ENCODE data around the gene PRELID2.

Gene PRELID2

DNA sequence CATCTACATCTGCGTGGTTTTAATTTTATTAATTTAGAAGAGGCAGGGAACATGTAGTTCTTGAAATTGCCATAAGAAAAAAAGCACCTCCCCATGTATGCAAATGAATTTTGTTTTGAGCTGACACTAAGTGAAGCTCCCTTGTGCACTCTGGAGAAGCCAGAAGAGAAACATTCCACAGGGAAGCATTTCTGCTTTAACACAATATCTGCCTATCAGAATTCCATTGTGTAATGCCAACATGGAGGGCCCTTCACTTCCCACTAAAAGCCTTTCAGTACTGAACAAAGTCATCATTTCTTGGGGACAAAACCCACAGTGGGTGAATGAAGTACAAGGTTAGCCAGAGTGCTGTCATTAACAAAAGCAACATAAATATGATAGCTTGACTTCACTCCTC lies 59.7 kb downstream of the PRELID2 start:
- Histone ChIP-seq H3K9me3 (ENCODE audit: control insufficient read depth in 1 of 2, low read length in 2 of 2) (no peaks in the 10 kb centered on the region), H3K36me3 (ENCODE audit: control insufficient read depth in 1 of 2, insufficient read depth in 2 of 2, low read length in 2 of 2) (peaks cover 0 to 10% of the 10 kb centered on the region in 2 donors), H3K4me1 (ENCODE audit: control insufficient read depth in 1 of 2, insufficient read depth in 2 of 2, low read length in 2 of 2) (no peaks in the 10 kb centered on the region), H3K27me3 (ENCODE audit: low read depth, low read length) (no peaks in the 10 kb centered on the region), H3K27ac (ENCODE audit: low read length) (no peak overlapping the region), H3K4me3 (ENCODE audit: low read depth in 1 of 2, low read length in 2 of 2) (no peak overlapping the region)

DNA sequence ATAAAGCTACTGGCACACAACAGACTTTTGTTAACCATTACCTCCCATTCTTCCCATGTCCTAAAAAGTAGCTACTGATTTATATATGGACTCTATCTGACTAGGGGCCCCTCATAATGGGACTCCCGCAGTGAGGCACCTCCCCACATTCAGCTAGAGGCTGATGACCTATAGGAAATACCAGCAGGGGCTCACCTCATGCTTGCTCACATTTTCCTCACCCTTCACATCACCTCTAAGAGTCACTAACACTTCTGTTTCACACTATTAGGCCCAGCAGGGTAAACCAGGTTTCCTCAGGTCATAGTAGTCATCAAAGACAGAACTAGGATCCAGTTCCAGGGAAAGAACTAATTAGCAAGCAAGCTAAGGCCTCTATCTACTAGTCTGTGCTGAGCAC lies 60.7 kb downstream of the PRELID2 start:
- H3K27me3 ChIP-seq (ENCODE audit: low read depth, low read length) = no peaks in the 10 kb centered on the region
- no peak overlapping the region for H3K4me3 ChIP-seq (ENCODE audit: low read depth in 1 of 2, low read length in 2 of 2)
- no peaks in the 10 kb centered on the region for H3K9me3 ChIP-seq (ENCODE audit: control insufficient read depth in 1 of 2, low read length in 2 of 2)
- no peaks in the 10 kb centered on the region for H3K4me1 ChIP-seq (ENCODE audit: control insufficient read depth in 1 of 2, insufficient read depth in 2 of 2, low read length in 2 of 2)
- no peak overlapping the region for H3K27ac ChIP-seq (ENCODE audit: low read length)
- peaks cover 0 to 10% of the 10 kb centered on the region in 2 donors for H3K36me3 ChIP-seq (ENCODE audit: control insufficient read depth in 1 of 2, insufficient read depth in 2 of 2, low read length in 2 of 2)

DNA sequence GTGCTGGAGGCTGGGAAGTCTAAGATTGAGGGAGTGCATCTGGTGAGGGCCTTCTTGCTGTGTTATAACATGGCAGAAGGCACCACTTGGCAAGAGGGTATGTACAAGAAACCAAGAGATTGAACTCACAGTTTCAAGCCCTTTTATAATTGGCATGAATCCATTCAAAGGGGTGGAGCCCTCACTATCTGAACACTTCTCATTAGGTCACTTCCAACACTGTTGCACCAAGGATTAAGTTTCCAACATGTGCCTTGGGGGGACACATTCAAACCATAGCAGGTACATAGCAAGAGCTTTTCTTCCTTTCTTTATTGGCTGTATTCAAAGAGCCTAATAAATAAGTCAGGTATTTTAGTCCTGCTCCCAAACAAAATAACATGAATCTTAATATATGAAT lies 62.7 kb downstream of the PRELID2 start:
- Histone ChIP-seq H3K27me3 (ENCODE audit: low read depth, low read length) (no peaks in the 10 kb centered on the region), H3K4me3 (ENCODE audit: low read depth in 1 of 2, low read length in 2 of 2) (no peak overlapping the region), H3K4me1 (ENCODE audit: control insufficient read depth in 1 of 2, insufficient read depth in 2 of 2, low read length in 2 of 2) (no peaks in the 10 kb centered on the region), H3K27ac (ENCODE audit: low read length) (no peak overlapping the region), H3K9me3 (ENCODE audit: control insufficient read depth in 1 of 2, low read length in 2 of 2) (no peaks in the 10 kb centered on the region), H3K36me3 (ENCODE audit: control insufficient read depth in 1 of 2, insufficient read depth in 2 of 2, low read length in 2 of 2) (peaks cover 0 to 10% of the 10 kb centered on the region in 2 donors)

DNA sequence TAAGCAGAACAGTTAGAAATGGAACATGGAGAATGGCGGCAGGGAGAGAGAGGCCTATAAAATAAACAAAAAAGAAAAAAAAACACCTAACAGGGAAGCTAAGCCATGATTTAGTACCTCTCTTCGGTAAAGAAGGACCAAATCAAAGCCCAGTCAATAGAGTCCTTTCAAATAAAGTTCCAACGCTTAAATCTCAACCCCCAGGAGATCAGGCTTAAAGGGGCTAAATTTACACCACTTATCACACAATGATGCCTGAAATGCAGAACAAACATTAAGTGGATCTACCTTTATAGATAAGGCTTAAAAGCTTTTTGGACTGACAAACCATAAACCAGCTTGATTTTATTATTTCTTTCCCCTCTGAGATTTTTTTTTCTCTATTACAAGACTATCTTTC lies 66.3 kb downstream of the PRELID2 start:
- Histone ChIP-seq H3K27me3 (ENCODE audit: low read depth, low read length) (no peaks in the 10 kb centered on the region), H3K4me1 (ENCODE audit: control insufficient read depth in 1 of 2, insufficient read depth in 2 of 2, low read length in 2 of 2) (no peaks in the 10 kb centered on the region), H3K9me3 (ENCODE audit: control insufficient read depth in 1 of 2, low read length in 2 of 2) (no peaks in the 10 kb centered on the region), H3K4me3 (ENCODE audit: low read depth in 1 of 2, low read length in 2 of 2) (no peak overlapping the region), H3K27ac (ENCODE audit: low read length) (no peak overlapping the region), H3K36me3 (ENCODE audit: control insufficient read depth in 1 of 2, insufficient read depth in 2 of 2, low read length in 2 of 2) (no peaks in the 10 kb centered on the region)

DNA sequence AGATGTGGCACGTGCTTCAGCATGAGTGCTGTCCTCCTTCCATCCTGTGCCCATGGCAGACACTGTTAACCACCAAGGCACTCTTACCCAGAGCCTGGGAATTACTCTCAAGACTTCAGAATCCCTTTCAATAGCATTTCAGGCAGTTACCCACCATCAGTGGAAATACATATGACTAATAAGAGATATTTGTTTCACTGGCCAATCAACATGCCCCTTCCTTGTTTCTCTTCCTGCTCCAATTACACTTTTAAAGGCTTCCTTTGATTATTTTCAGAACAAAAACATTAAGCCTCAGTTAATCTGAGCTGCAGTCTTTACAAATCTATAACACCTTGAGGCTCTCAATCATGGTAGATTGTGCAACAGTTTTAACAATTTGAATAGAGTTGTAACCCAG lies 70.8 kb downstream of the PRELID2 start:
- Histone ChIP-seq H3K9me3 (ENCODE audit: control insufficient read depth in 1 of 2, low read length in 2 of 2) (no peaks in the 10 kb centered on the region), H3K4me1 (ENCODE audit: control insufficient read depth in 1 of 2, insufficient read depth in 2 of 2, low read length in 2 of 2) (no peaks in the 10 kb centered on the region), H3K4me3 (ENCODE audit: low read depth in 1 of 2, low read length in 2 of 2) (no peak overlapping the region), H3K36me3 (ENCODE audit: control insufficient read depth in 1 of 2, insufficient read depth in 2 of 2, low read length in 2 of 2) (peaks cover 0 to 4% of the 10 kb centered on the region in 2 donors), H3K27ac (ENCODE audit: low read length) (no peak overlapping the region), H3K27me3 (ENCODE audit: low read depth, low read length) (no peaks in the 10 kb centered on the region)

DNA sequence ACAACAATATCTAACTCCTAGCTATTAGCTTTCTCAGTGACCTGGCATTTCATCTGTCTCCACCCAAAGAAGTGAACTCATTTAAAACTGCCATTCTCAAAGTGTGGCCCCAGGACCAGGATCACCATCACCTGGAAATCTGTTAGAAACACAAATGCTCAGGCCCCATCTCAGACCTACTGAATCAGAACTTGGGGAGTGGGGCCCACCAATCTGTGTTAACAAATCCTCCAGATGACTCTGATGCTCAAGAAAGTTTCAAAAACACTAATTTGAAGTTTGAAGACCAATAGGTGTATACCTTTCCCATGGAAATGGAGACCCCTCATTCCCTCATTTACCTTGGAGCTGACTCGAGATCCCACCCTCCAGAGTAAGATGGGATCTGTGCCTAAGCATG lies 72.3 kb downstream of the PRELID2 start:
- Histone ChIP-seq H3K4me1 (ENCODE audit: control insufficient read depth in 1 of 2, insufficient read depth in 2 of 2, low read length in 2 of 2) (no peaks in the 10 kb centered on the region), H3K36me3 (ENCODE audit: control insufficient read depth in 1 of 2, insufficient read depth in 2 of 2, low read length in 2 of 2) (peaks cover 0 to 4% of the 10 kb centered on the region in 2 donors), H3K9me3 (ENCODE audit: control insufficient read depth in 1 of 2, low read length in 2 of 2) (no peaks in the 10 kb centered on the region), H3K27me3 (ENCODE audit: low read depth, low read length) (no peaks in the 10 kb centered on the region), H3K27ac (ENCODE audit: low read length) (no peak overlapping the region), H3K4me3 (ENCODE audit: low read depth in 1 of 2, low read length in 2 of 2) (no peak overlapping the region)

DNA sequence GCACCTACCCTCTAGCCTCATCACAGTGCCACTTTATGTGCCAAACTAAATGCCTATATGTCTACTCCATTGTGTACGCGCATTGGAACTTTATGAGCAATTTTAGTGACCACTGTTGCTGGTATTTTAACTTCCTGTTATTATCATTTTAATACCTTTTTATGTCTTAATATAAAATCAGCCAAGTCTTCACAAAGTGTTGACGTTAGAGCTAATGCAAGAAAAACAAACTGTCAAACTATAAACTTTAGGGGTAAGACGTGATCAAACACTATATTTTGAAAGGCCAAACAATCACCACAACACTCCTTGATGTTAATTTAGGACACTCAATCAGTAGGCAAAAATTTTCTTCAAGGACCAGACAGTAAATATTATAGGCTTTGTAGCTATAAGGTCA lies 73.9 kb downstream of the PRELID2 start:
- no peaks in the 10 kb centered on the region for H3K4me1 ChIP-seq (ENCODE audit: control insufficient read depth in 1 of 2, insufficient read depth in 2 of 2, low read length in 2 of 2)
- no peaks in the 10 kb centered on the region for H3K27me3 ChIP-seq (ENCODE audit: low read depth, low read length)
- peaks cover 0 to 4% of the 10 kb centered on the region in 2 donors for H3K36me3 ChIP-seq (ENCODE audit: control insufficient read depth in 1 of 2, insufficient read depth in 2 of 2, low read length in 2 of 2)
- H3K4me3 ChIP-seq (ENCODE audit: low read depth in 1 of 2, low read length in 2 of 2) = no peak overlapping the region
- H3K27ac ChIP-seq (ENCODE audit: low read length) = no peak overlapping the region
- H3K9me3 ChIP-seq (ENCODE audit: control insufficient read depth in 1 of 2, low read length in 2 of 2) = no peaks in the 10 kb centered on the region

DNA sequence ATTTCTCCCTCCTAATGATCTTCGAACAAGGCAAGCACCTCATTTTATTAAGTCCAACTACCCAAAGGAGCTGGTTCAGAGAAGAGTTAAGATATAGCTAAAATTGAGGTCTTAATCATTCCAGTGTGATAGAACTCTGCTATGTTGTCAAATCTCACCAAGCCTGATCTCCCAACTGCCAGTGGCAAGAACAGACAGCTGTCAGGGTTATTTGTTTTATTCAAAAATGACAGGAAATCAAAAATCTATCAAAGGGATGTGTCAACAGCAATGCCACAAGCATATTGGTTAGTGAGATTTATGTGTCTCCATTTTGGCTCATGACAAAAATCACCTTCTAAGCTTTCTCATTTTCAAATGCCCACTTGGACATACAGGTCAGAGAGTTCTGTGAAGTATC lies 74.5 kb downstream of the PRELID2 start:
- Histone ChIP-seq H3K4me3 (ENCODE audit: low read depth in 1 of 2, low read length in 2 of 2) (no peak overlapping the region), H3K4me1 (ENCODE audit: control insufficient read depth in 1 of 2, insufficient read depth in 2 of 2, low read length in 2 of 2) (no peaks in the 10 kb centered on the region), H3K27ac (ENCODE audit: low read length) (no peak overlapping the region), H3K9me3 (ENCODE audit: control insufficient read depth in 1 of 2, low read length in 2 of 2) (no peaks in the 10 kb centered on the region), H3K36me3 (ENCODE audit: control insufficient read depth in 1 of 2, insufficient read depth in 2 of 2, low read length in 2 of 2) (peaks cover 0 to 4% of the 10 kb centered on the region in 2 donors), H3K27me3 (ENCODE audit: low read depth, low read length) (no peaks in the 10 kb centered on the region)

DNA sequence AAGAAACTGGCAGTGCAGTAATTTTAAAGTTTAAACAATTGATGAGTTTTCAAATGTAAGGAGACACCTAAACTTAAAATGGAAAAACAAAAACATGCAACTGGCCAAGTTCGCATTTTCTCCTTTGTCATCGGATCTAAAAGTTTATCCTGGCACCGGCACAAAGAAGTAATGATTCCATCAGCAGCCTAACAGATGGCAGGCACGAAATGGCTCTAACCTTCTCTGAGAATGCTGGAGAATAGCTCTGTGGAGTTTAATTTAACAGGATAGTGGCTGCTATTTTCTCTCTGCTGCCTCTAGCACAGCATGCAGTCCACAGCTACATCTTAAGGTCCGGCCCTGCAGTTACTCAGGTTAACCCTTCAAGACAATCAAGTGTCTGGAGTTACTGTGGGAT lies 82.2 kb downstream of the PRELID2 start:
- no peak overlapping the region for H3K27ac ChIP-seq (ENCODE audit: low read length)

DNA sequence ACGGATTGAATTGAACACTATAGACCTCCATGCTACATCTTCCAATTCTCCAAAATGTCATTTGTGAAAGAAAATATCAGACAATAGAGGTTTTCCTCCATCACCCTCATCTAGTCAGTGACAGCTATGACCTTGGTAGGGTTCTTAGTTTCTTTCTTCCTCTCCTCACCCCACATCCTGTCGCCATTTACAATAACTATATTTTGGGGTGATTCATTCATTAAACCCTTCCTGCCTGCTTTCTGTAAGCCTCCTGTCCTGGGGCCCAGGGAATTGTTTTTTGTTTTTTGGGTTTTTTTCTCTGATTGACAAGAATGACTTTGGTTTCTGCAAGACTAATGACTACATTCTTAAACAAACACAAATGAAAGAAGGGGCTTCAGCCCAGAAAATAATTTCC lies 82.6 kb downstream of the PRELID2 start:
- no peaks in the 10 kb centered on the region for H3K27me3 ChIP-seq (ENCODE audit: low read depth, low read length)
- H3K27ac ChIP-seq (ENCODE audit: low read length) = no peak overlapping the region
- H3K4me3 ChIP-seq (ENCODE audit: low read depth in 1 of 2, low read length in 2 of 2) = no peak overlapping the region
- no peaks in the 10 kb centered on the region for H3K9me3 ChIP-seq (ENCODE audit: control insufficient read depth in 1 of 2, low read length in 2 of 2)
- H3K36me3 ChIP-seq (ENCODE audit: control insufficient read depth in 1 of 2, insufficient read depth in 2 of 2, low read length in 2 of 2) = no peaks in the 10 kb centered on the region
- no peaks in the 10 kb centered on the region for H3K4me1 ChIP-seq (ENCODE audit: control insufficient read depth in 1 of 2, insufficient read depth in 2 of 2, low read length in 2 of 2)

More for the DNA sequence above, 82.2 kb downstream of the PRELID2 start:
- Histone ChIP-seq H3K27me3 (ENCODE audit: low read depth, low read length) (no peaks in the 10 kb centered on the region), H3K9me3 (ENCODE audit: control insufficient read depth in 1 of 2, low read length in 2 of 2) (no peaks in the 10 kb centered on the region), H3K4me3 (ENCODE audit: low read depth in 1 of 2, low read length in 2 of 2) (no peak overlapping the region), H3K36me3 (ENCODE audit: control insufficient read depth in 1 of 2, insufficient read depth in 2 of 2, low read length in 2 of 2) (no peaks in the 10 kb centered on the region), H3K4me1 (ENCODE audit: control insufficient read depth in 1 of 2, insufficient read depth in 2 of 2, low read length in 2 of 2) (no peaks in the 10 kb centered on the region)

DNA sequence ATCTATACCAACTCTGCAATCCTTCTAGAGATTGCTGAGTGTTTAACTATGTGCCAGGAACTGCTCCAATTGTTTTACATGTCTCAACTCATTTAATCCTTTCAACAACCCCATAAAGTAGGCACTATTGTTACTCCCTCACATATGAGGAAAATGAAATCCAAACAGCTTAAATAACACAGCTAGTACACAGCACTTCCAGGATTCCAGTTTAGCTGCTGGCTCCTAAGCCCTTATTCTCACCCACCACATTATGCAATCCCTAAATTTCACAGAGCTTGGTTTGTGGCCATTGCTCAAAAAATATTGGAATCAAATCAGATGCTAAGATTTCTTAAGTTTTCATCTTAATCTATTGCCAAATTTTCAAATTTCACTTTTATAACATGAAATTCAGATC lies 84.9 kb downstream of the PRELID2 start:
- no peaks in the 10 kb centered on the region for H3K4me1 ChIP-seq (ENCODE audit: control insufficient read depth in 1 of 2, insufficient read depth in 2 of 2, low read length in 2 of 2)

DNA sequence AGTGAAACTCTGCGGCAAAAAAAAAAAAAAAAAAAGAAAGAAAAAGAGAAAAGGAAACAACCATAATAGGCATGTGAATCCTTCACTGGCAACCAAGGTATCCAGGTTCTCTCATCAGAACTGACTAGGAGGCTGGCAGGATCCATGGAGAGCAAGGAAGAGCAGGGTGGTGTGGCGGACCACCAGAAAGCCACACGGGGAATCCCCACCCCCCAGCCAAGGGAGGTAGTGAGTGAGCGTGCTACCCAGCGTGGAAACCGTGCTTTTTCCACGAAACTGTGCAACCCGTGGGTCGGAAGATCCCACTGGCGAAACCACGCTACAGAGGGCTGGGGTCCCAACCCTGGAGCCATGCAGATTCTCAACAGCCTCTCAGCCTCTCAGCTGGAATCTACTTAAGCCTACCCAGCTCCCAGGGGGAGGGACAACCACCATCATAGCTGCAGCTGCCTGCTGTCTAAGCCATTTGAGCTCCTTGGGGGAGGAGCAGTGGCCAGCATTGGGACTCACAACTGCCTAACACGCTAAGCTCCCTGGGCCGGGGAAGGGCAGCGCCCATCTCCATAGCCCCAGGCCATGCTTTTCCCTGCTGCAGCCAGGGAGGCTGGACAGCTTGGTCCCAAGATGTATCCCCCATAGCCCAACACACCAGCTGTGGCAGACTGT lies 91.6 kb downstream of the PRELID2 start:
- no peaks in the 10 kb centered on the region for H3K36me3 ChIP-seq (ENCODE audit: control insufficient read depth in 1 of 2, insufficient read depth in 2 of 2, low read length in 2 of 2)
- H3K27me3 ChIP-seq (ENCODE audit: low read depth, low read length) = no peaks in the 10 kb centered on the region
- no peak overlapping the region for H3K4me3 ChIP-seq (ENCODE audit: low read depth in 1 of 2, low read length in 2 of 2)
- no peak overlapping the region for H3K27ac ChIP-seq (ENCODE audit: low read length)
- H3K9me3 ChIP-seq (ENCODE audit: control insufficient read depth in 1 of 2, low read length in 2 of 2) = no peaks in the 10 kb centered on the region
- no peaks in the 10 kb centered on the region for H3K4me1 ChIP-seq (ENCODE audit: control insufficient read depth in 1 of 2, insufficient read depth in 2 of 2, low read length in 2 of 2)

More for the DNA sequence above, 84.9 kb downstream of the PRELID2 start:
- Histone ChIP-seq H3K36me3 (ENCODE audit: control insufficient read depth in 1 of 2, insufficient read depth in 2 of 2, low read length in 2 of 2) (no peaks in the 10 kb centered on the region), H3K27me3 (ENCODE audit: low read depth, low read length) (no peaks in the 10 kb centered on the region), H3K27ac (ENCODE audit: low read length) (no peak overlapping the region), H3K9me3 (ENCODE audit: control insufficient read depth in 1 of 2, low read length in 2 of 2) (no peaks in the 10 kb centered on the region), H3K4me3 (ENCODE audit: low read depth in 1 of 2, low read length in 2 of 2) (no peak overlapping the region)

All from muscle layer of duodenum (tissue), 2 donors.